ENCODE results near the gene EPHA3.

- TF ChIP-seq POLR2A (IDR thresholded peaks at IDR 0.05; ENCODE audit: low read depth, low read length) (no peak), PAX5 (IDR thresholded peaks at IDR 0.05; ENCODE audit: insufficient read depth, low read length, severe bottlenecking) (no peak), TAF1 (IDR thresholded peaks at IDR 0.05; ENCODE audit: low read depth, low read length) (no peak), POLR2AphosphoS5 (IDR thresholded peaks at IDR 0.05; ENCODE audit: low read depth, low read length) (no peak), SPI1 (IDR thresholded peaks at IDR 0.05; ENCODE audit: low read depth, low read length) (no peak)
These were observed 193.1 kb downstream of the EPHA3 start for GRCh38 chr3:89300526-89300925.
